Astrocyte (in vitro differentiated cells and primary cell): ENCODE measurements around the gene FOSL2. TPM values are rescaled to one million over a fixed set of nuclear protein-coding genes. Genes with fewer than 3 reads are reported as not detected.

Experiments used
- DNase-seq: peaks from one replicate; pipeline ENCODE4 v3.0.0-alpha.2; 2010; ENCODE audit warnings: low read depth
- FAIRE-seq: peaks from 2 replicates; lab custom pipeline; 2011; peaks lifted over from hg19 to GRCh38; lab: Jason Lieb, UNC
- H2AFZ ChIP-seq: 2 replicates; pipeline ENCODE4 v1.6.0; 2012; ENCODE audit warnings: low read depth, low read length, inconsistent platforms
- H3K27ac ChIP-seq: 2 replicates; pipeline ENCODE4 v1.5.1; 2011; ENCODE audit warnings: low read depth, low read length, inconsistent platforms
- H3K27me3 ChIP-seq: 2 replicates; pipeline ENCODE4 v1.6.0; 2011; ENCODE audit warnings: low read length, inconsistent platforms; ENCODE audit not compliant: insufficient read depth
- H3K36me3 ChIP-seq: 2 replicates; pipeline ENCODE4 v1.5.1; 2011; ENCODE audit warnings: low read length, inconsistent platforms; ENCODE audit not compliant: insufficient read depth
- H3K4me1 ChIP-seq: 2 replicates; pipeline ENCODE4 v1.5.1; 2011; ENCODE audit warnings: low read length, inconsistent platforms; ENCODE audit not compliant: insufficient read depth
- H3K4me2 ChIP-seq: 2 replicates; pipeline ENCODE4 v1.6.0; 2012; ENCODE audit warnings: low read length, inconsistent platforms
- H3K4me3 ChIP-seq: 2 replicates; pipeline ENCODE4 v1.5.1; 2011; ENCODE audit warnings: low read depth, mild to moderate bottlenecking, low read length, inconsistent platforms; ENCODE audit not compliant: insufficient read depth
- H3K79me2 ChIP-seq: 2 replicates; pipeline ENCODE4 v1.6.0; 2012; ENCODE audit warnings: mild to moderate bottlenecking, low read length, inconsistent platforms; ENCODE audit not compliant: insufficient read depth
- H3K9ac ChIP-seq: 2 replicates; pipeline ENCODE4 v1.6.0; 2012; ENCODE audit warnings: mild to moderate bottlenecking, low read length, inconsistent platforms
- H3K9me3 ChIP-seq: 2 replicates; pipeline ENCODE4 v1.5.1; 2012; ENCODE audit warnings: low read depth, mild to moderate bottlenecking, low read length, inconsistent platforms; ENCODE audit not compliant: insufficient read depth
- H4K20me1 ChIP-seq: 2 replicates; pipeline ENCODE4 v1.6.0; 2012; ENCODE audit warnings: low read length, inconsistent platforms; ENCODE audit not compliant: insufficient read depth
- H3K27ac Mint-ChIP-seq: one replicate; pipeline ENCODE4 v1.8.0; 2021; ENCODE audit warnings: mild to moderate bottlenecking, mixed read lengths; ENCODE audit not compliant: unreplicated experiment
- H3K27me3 Mint-ChIP-seq: one replicate; pipeline ENCODE4 v1.8.0; 2021; ENCODE audit warnings: low read depth, mixed read lengths; ENCODE audit not compliant: unreplicated experiment
- H3K36me3 Mint-ChIP-seq: one replicate; pipeline ENCODE4 v1.8.0; 2021; ENCODE audit warnings: low read depth, mixed read lengths; ENCODE audit not compliant: unreplicated experiment
- H3K4me1 Mint-ChIP-seq: one replicate; pipeline ENCODE4 v1.8.0; 2021; ENCODE audit warnings: low read depth, mixed read lengths; ENCODE audit not compliant: unreplicated experiment
- H3K4me3 Mint-ChIP-seq: one replicate; pipeline ENCODE4 v1.8.0; 2021; ENCODE audit warnings: mild to moderate bottlenecking, moderate library complexity, mixed read lengths; ENCODE audit not compliant: unreplicated experiment
- H3K9me3 Mint-ChIP-seq: one replicate; pipeline ENCODE4 v1.8.0; 2021; ENCODE audit warnings: mild to moderate bottlenecking, mixed read lengths; ENCODE audit not compliant: unreplicated experiment
- EZH2 ChIP-seq: IDR thresholded peaks from 2 replicates; pipeline ENCODE4 v1.6.1; 2012; ENCODE audit warnings: mild to moderate bottlenecking, low read length, inconsistent platforms; ENCODE audit not compliant: insufficient read depth
- total RNA-seq: library from RNA; stranded (reverse); gene quantifications from 2 replicates; pipeline ENCODE4 v1.2.1, GENCODE V29; 2021
- TF ChIP-seq, protein P1 (sequence below): IDR thresholded peaks from 2 replicates; pipeline ENCODE4 v1.5.1; 2011; ENCODE audit warnings: low read depth, mild to moderate bottlenecking, inconsistent platforms, low read length, moderate library complexity; ENCODE audit not compliant: insufficient read depth

FOSL2 gene
- total RNA-seq, 1 donor from 2014 or later: 158 TPM

GRCh38 chr2:28350196-28350595, 42.5 kb upstream of the FOSL2 start:
- peaks cover 17% of the 10 kb centered on the region for H3K27me3 Mint-ChIP-seq
- no peaks in the 10 kb centered on the region for H4K20me1 ChIP-seq
- H3K9ac ChIP-seq: no peak overlapping the region
- no peak overlapping the region for H3K4me3 Mint-ChIP-seq
- no peaks in the 10 kb centered on the region for H3K9me3 ChIP-seq
- no peaks in the 10 kb centered on the region for H3K9me3 Mint-ChIP-seq
- H3K36me3 ChIP-seq: no peaks in the 10 kb centered on the region
- no peaks in the 10 kb centered on the region for H3K4me1 Mint-ChIP-seq
- H3K27me3 ChIP-seq: no peaks in the 10 kb centered on the region
- no peaks in the 10 kb centered on the region for H3K4me1 ChIP-seq
- H2AFZ ChIP-seq: no peak overlapping the region
- DNase-seq (no peak), FAIRE-seq (no peak)
- no peaks in the 10 kb centered on the region for H3K79me2 ChIP-seq
- no peak overlapping the region for H3K4me3 ChIP-seq
- no peaks in the 10 kb centered on the region for H3K36me3 Mint-ChIP-seq
- H3K27ac Mint-ChIP-seq: no peak overlapping the region
- TF ChIP-seq, protein P1, sequence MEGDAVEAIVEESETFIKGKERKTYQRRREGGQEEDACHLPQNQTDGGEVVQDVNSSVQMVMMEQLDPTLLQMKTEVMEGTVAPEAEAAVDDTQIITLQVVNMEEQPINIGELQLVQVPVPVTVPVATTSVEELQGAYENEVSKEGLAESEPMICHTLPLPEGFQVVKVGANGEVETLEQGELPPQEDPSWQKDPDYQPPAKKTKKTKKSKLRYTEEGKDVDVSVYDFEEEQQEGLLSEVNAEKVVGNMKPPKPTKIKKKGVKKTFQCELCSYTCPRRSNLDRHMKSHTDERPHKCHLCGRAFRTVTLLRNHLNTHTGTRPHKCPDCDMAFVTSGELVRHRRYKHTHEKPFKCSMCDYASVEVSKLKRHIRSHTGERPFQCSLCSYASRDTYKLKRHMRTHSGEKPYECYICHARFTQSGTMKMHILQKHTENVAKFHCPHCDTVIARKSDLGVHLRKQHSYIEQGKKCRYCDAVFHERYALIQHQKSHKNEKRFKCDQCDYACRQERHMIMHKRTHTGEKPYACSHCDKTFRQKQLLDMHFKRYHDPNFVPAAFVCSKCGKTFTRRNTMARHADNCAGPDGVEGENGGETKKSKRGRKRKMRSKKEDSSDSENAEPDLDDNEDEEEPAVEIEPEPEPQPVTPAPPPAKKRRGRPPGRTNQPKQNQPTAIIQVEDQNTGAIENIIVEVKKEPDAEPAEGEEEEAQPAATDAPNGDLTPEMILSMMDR: no peak
- no peak for TF ChIP-seq EZH2
- no peak overlapping the region for H3K4me2 ChIP-seq
- H3K27ac ChIP-seq: no peak overlapping the region

GRCh38 chr2:28350791-28351285, 41.8 kb upstream of the FOSL2 start:
- TF ChIP-seq, protein P1: no peak
- TF ChIP-seq EZH2: no peak
- DNase-seq (no peak), FAIRE-seq (no peak)
- H3K36me3 Mint-ChIP-seq: no peaks in the 10 kb centered on the region
- Histone ChIP-seq H3K9ac (no peak overlapping the region), H2AFZ (no peak overlapping the region), H4K20me1 (no peaks in the 10 kb centered on the region), H3K36me3 (no peaks in the 10 kb centered on the region), H3K4me3 (no peak overlapping the region), H3K27ac (no peak overlapping the region), H3K9me3 (no peaks in the 10 kb centered on the region), H3K79me2 (no peaks in the 10 kb centered on the region), H3K4me1 (peaks cover 3% of the 10 kb centered on the region), H3K27me3 (no peaks in the 10 kb centered on the region), H3K4me2 (no peak overlapping the region)
- peaks cover 2% of the 10 kb centered on the region for H3K4me1 Mint-ChIP-seq
- no peaks in the 10 kb centered on the region for H3K9me3 Mint-ChIP-seq
- peaks cover 17% of the 10 kb centered on the region for H3K27me3 Mint-ChIP-seq
- no peak overlapping the region for H3K4me3 Mint-ChIP-seq
- no peak overlapping the region for H3K27ac Mint-ChIP-seq

- H4K20me1 ChIP-seq: no peaks in the 10 kb centered on the region
- H3K9me3 Mint-ChIP-seq: no peaks in the 10 kb centered on the region
- H3K27me3 ChIP-seq: no peaks in the 10 kb centered on the region
- H3K79me2 ChIP-seq: no peaks in the 10 kb centered on the region
- H3K27ac ChIP-seq: no peak overlapping the region
- no peak overlapping the region for H2AFZ ChIP-seq
- no peak for FAIRE-seq
- TF ChIP-seq, protein P1: no peak
- TF ChIP-seq EZH2: no peak
- no peaks in the 10 kb centered on the region for H3K36me3 Mint-ChIP-seq
- H3K27me3 Mint-ChIP-seq: peaks cover 17% of the 10 kb centered on the region
- DNase-seq: no peak
- H3K4me1 ChIP-seq: peaks cover 5% of the 10 kb centered on the region
- H3K9ac ChIP-seq: no peak overlapping the region
- peaks cover 3% of the 10 kb centered on the region for H3K4me1 Mint-ChIP-seq
- no peak overlapping the region for H3K4me3 ChIP-seq
- H3K36me3 ChIP-seq: no peaks in the 10 kb centered on the region
- no peak overlapping the region for H3K4me3 Mint-ChIP-seq
- H3K4me2 ChIP-seq: no peak overlapping the region
- no peak overlapping the region for H3K27ac Mint-ChIP-seq
- no peaks in the 10 kb centered on the region for H3K9me3 ChIP-seq
Observed at GRCh38 chr2:28351621-28352020, 41.0 kb upstream of the FOSL2 start.
